ENCODE data around the gene ZNF467.

DNA sequence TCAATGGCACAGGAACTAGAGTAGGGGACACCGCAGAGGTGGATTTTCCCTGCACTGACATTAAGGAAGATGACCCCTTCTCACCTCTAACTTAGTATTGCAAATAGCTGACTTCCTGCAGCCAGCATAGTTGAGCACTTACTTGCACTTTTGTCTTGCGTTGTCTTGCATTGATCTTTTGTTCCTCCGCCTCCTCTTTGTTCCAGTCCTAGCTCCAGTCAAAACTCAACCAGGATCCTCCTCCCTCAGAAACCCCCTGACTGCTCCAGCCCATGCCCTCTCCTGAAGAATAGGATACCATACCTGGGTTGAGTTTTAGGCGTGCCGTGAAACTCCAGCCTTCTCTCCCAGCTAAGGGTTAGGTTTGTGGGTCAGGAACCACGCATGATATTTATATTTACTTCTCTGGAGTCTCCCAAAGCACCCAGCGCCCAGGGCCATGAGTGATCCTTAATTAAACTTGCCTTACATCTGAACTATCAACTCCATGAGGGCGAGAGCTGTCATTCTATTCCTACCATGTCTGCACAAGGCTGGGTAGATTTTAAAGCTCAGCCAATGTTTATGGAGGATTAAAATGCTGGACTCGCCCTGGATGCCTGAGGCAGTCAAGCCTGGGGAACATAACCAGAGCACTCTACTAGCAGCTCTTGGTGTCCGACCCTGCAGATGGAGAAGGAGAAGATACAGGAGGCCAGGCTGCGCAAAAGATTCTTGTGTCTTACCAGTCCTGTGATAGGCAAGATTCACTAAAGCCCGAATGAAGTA lies 14.1 kb downstream of the ZNF467 start:
- TF ChIP-seq CTCF (IDR thresholded peaks at IDR 0.05) (no peak), POLR2A (IDR thresholded peaks at IDR 0.05) (no peak)

All from ovary (tissue), 3 donors.